Karpas-422 (cell line): ENCODE measurements around the gene PLEKHG4. TPM values are rescaled to one million over a fixed set of nuclear protein-coding genes. Genes with fewer than 3 reads are reported as not detected.

Experiments used
- DNase-seq: peaks from one replicate; pipeline ENCODE4 v3.0.0-alpha.2; 2015
- H2AFZ ChIP-seq: fragments of 200-600 bp; sonication (generic); 2 replicates; pipeline ENCODE4 v1.6.1; 2014; ENCODE audit warnings: antibody characterized with exemption, low read length, mixed read lengths
- H3K27ac ChIP-seq: fragments of 200-600 bp; sonication (generic); 2 replicates; pipeline ENCODE4 v1.5.1; 2014; ENCODE audit warnings: mild to moderate bottlenecking, low read length, moderate library complexity
- H3K27me3 ChIP-seq: fragments of 200-600 bp; sonication (generic); 2 replicates; pipeline ENCODE4 v1.6.1; 2014; ENCODE audit warnings: low read length, mixed read lengths
- H3K36me3 ChIP-seq: fragments of 200-600 bp; sonication (generic); 2 replicates; pipeline ENCODE4 v1.6.1; 2014; ENCODE audit warnings: low read length, mixed read lengths; ENCODE audit not compliant: insufficient read depth
- H3K4me1 ChIP-seq: fragments of 200-600 bp; sonication (generic); 2 replicates; pipeline ENCODE4 v1.6.1; 2014; ENCODE audit warnings: mild to moderate bottlenecking, low read length, mixed read lengths
- H3K4me2 ChIP-seq: fragments of 200-600 bp; sonication (generic); 2 replicates; pipeline ENCODE4 v1.6.1; 2014; ENCODE audit warnings: low read length, low read depth, mild to moderate bottlenecking; ENCODE audit not compliant: poor library complexity, severe bottlenecking
- H3K4me3 ChIP-seq: fragments of 200-600 bp; sonication (generic); 2 replicates; pipeline ENCODE4 v1.5.1; 2014; ENCODE audit warnings: mild to moderate bottlenecking, antibody characterized with exemption, low read length, mixed read lengths
- H3K79me2 ChIP-seq: fragments of 200-600 bp; sonication (generic); 2 replicates; pipeline ENCODE4 v1.6.1; 2014; ENCODE audit warnings: mild to moderate bottlenecking, low read length, mixed read lengths
- H3K9ac ChIP-seq: fragments of 200-600 bp; sonication (generic); 2 replicates; pipeline ENCODE4 v1.6.0; 2014; ENCODE audit warnings: low read length
- H3K9me2 ChIP-seq: fragments of 200-600 bp; sonication (generic), shearing (Covaris generic); replicated peaks from 2 replicates; pipeline ENCODE4 v1.6.0; 2014; ENCODE audit warnings: mild to moderate bottlenecking, low read length, moderate library complexity; ENCODE audit not compliant: insufficient read depth
- H3K9me3 ChIP-seq: fragments of 300-700, 200-600 bp; sonication (generic); 2 replicates; pipeline ENCODE4 v1.6.1; 2014; ENCODE audit warnings: low read length, mixed read lengths
- H4K20me1 ChIP-seq: fragments of 200-600 bp; sonication (generic); 2 replicates; pipeline ENCODE4 v1.6.1; 2014; ENCODE audit warnings: mild to moderate bottlenecking, antibody characterized with exemption, low read length, low read depth; ENCODE audit not compliant: insufficient read depth
- total RNA-seq: library from RNA; depleted of rRNA; stranded (reverse); fragments of >200 nt; shearing (Covaris generic); gene quantifications from 2 replicates; pipeline ENCODE4 v1.2.3, GENCODE V29; 2014; ENCODE audit warnings: low replicate concordance

PLEKHG4 gene
- total RNA-seq, 1 experiment from 2014 or later = 0.86 TPM

- H4K20me1 ChIP-seq = no peaks in the 10 kb centered on the region
- no peak overlapping the region for H3K4me2 ChIP-seq
- no peak overlapping the region for H2AFZ ChIP-seq
- H3K4me3 ChIP-seq = no peak overlapping the region
- no peaks in the 10 kb centered on the region for H3K9me2 ChIP-seq
- no peak overlapping the region for H3K9ac ChIP-seq
- no peaks in the 10 kb centered on the region for H3K4me1 ChIP-seq
- no peaks in the 10 kb centered on the region for H3K36me3 ChIP-seq
- no peaks in the 10 kb centered on the region for H3K27me3 ChIP-seq
- no peak overlapping the region for H3K27ac ChIP-seq
- no peaks in the 10 kb centered on the region for H3K79me2 ChIP-seq
- DNase-seq = no peak
- H3K9me3 ChIP-seq = no peaks in the 10 kb centered on the region
Observed at GRCh38 chr16:67299269-67299668, 19.9 kb downstream of the PLEKHG4 start.

- Histone ChIP-seq H3K27me3 (no peaks in the 10 kb centered on the region), H3K4me2 (no peak overlapping the region), H3K9ac (no peak overlapping the region), H3K79me2 (no peaks in the 10 kb centered on the region), H3K4me1 (no peaks in the 10 kb centered on the region), H3K9me3 (no peaks in the 10 kb centered on the region), H4K20me1 (no peaks in the 10 kb centered on the region), H3K4me3 (no peak overlapping the region), H3K36me3 (no peaks in the 10 kb centered on the region), H3K27ac (no peak overlapping the region), H2AFZ (no peak overlapping the region), H3K9me2 (no peaks in the 10 kb centered on the region)
- DNase-seq = no peak
Observed at GRCh38 chr16:67301080-67301782, 21.9 kb downstream of the PLEKHG4 start.

- Histone ChIP-seq H4K20me1 (no peaks in the 10 kb centered on the region), H3K27me3 (0 out of 2 replicates have a peak, but pooled peaks cover 2% of the 10 kb centered on the region), H3K9me3 (no peaks in the 10 kb centered on the region), H3K4me1 (no peaks in the 10 kb centered on the region), H3K27ac (no peak overlapping the region), H2AFZ (no peak overlapping the region), H3K9ac (no peak overlapping the region), H3K4me2 (no peak overlapping the region), H3K4me3 (no peak overlapping the region), H3K79me2 (no peaks in the 10 kb centered on the region), H3K9me2 (no peaks in the 10 kb centered on the region), H3K36me3 (no peaks in the 10 kb centered on the region)
- DNase-seq = no peak
Observed at GRCh38 chr16:67302076-67302475, 22.7 kb downstream of the PLEKHG4 start.

GRCh38 chr16:67302970-67303369 is 23.6 kb downstream of the PLEKHG4 start:
- Histone ChIP-seq H2AFZ (no peak overlapping the region), H3K27ac (no peak overlapping the region), H3K27me3 (0 out of 2 replicates have a peak, but pooled peaks cover 2% of the 10 kb centered on the region), H3K9me3 (no peaks in the 10 kb centered on the region), H3K4me3 (no peak overlapping the region), H3K9ac (no peak overlapping the region), H3K36me3 (no peaks in the 10 kb centered on the region), H3K79me2 (no peaks in the 10 kb centered on the region), H3K9me2 (no peaks in the 10 kb centered on the region), H4K20me1 (no peaks in the 10 kb centered on the region), H3K4me1 (no peaks in the 10 kb centered on the region), H3K4me2 (no peak overlapping the region)
- no peak for DNase-seq

GRCh38 chr16:67304020-67304419 is 24.7 kb downstream of the PLEKHG4 start:
- no peak for DNase-seq
- Histone ChIP-seq H3K4me1 (no peaks in the 10 kb centered on the region), H3K9me2 (no peaks in the 10 kb centered on the region), H3K9me3 (no peaks in the 10 kb centered on the region), H2AFZ (no peak overlapping the region), H3K9ac (no peak overlapping the region), H3K36me3 (no peaks in the 10 kb centered on the region), H3K27me3 (0 out of 2 replicates have a peak, but pooled peaks cover 2% of the 10 kb centered on the region), H3K4me2 (no peak overlapping the region), H4K20me1 (no peaks in the 10 kb centered on the region), H3K79me2 (no peaks in the 10 kb centered on the region), H3K4me3 (no peak overlapping the region), H3K27ac (no peak overlapping the region)

- Histone ChIP-seq H3K9ac (no peak overlapping the region), H3K4me2 (no peak overlapping the region), H2AFZ (no peak overlapping the region), H3K27ac (no peak overlapping the region), H3K9me2 (no peaks in the 10 kb centered on the region), H3K79me2 (no peaks in the 10 kb centered on the region), H3K36me3 (no peaks in the 10 kb centered on the region), H3K9me3 (no peaks in the 10 kb centered on the region), H3K4me3 (no peak overlapping the region), H3K27me3 (0 out of 2 replicates have a peak, but pooled peaks cover 2% of the 10 kb centered on the region), H4K20me1 (no peaks in the 10 kb centered on the region), H3K4me1 (no peaks in the 10 kb centered on the region)
- no peak for DNase-seq
Observed at GRCh38 chr16:67305216-67306071, 26.1 kb downstream of the PLEKHG4 start.

- no peak overlapping the region for H3K27ac ChIP-seq
- H3K4me1 ChIP-seq = no peaks in the 10 kb centered on the region
- H4K20me1 ChIP-seq = no peaks in the 10 kb centered on the region
- H3K79me2 ChIP-seq = no peaks in the 10 kb centered on the region
- no peak overlapping the region for H3K4me3 ChIP-seq
- no peak overlapping the region for H2AFZ ChIP-seq
- H3K9me3 ChIP-seq = no peaks in the 10 kb centered on the region
- no peaks in the 10 kb centered on the region for H3K9me2 ChIP-seq
- H3K36me3 ChIP-seq = no peaks in the 10 kb centered on the region
- no peak overlapping the region for H3K9ac ChIP-seq
- 0 out of 2 replicates have a peak, but pooled peaks cover 2% of the 10 kb centered on the region for H3K27me3 ChIP-seq
- DNase-seq = no peak
- no peak overlapping the region for H3K4me2 ChIP-seq
Observed at GRCh38 chr16:67310561-67310960, 31.2 kb downstream of the PLEKHG4 start.
